ENCODE results near the gene OSBPL10. TPM values are rescaled to one million over a fixed set of nuclear protein-coding genes. Genes with fewer than 3 reads are reported as not detected.

OSBPL10 gene
- total RNA-seq, 1 experiment from 2014 or later = 48.0 TPM

GRCh38 chr3:31714495-31715280 is 266.4 kb downstream of the OSBPL10 start:
- no peak for TF ChIP-seq EZH2phosphoT487 (IDR thresholded peaks at IDR 0.05; ENCODE audit: borderline replicate concordance, low read length)
- no peak for TF ChIP-seq EZH2 (IDR thresholded peaks at IDR 0.05; ENCODE audit: low read length, unreplicated experiment)
- TF ChIP-seq CTCF (conservative IDR thresholded peaks at IDR 0.05; ENCODE audit: low read depth, low read length) = no peak
- Histone ChIP-seq H4K20me1 (ENCODE audit: low read length) (no peaks in the 10 kb centered on the region), H3K9ac (ENCODE audit: low read length) (no peak overlapping the region), H3K9me2 (replicated peaks; ENCODE audit: low read length) (no peaks in the 10 kb centered on the region), H3K4me2 (ENCODE audit: low read length) (no peak overlapping the region), H3F3A (ENCODE audit: low read length, unreplicated experiment) (no peaks in the 10 kb centered on the region), H3K4me3 (ENCODE audit: low read length) (no peak overlapping the region), H3K9me3 (ENCODE audit: low read length) (no peaks in the 10 kb centered on the region), H2AFZ (ENCODE audit: low read length) (no peak overlapping the region), H3K27ac (ENCODE audit: low read length) (no peak overlapping the region), H3K36me3 (ENCODE audit: low read depth, low read length) (0 out of 2 replicates have a peak, but pooled peaks cover 2% of the 10 kb centered on the region), H3K4me1 (ENCODE audit: insufficient read depth, low read length) (peaks cover 5% of the 10 kb centered on the region; the same call in 1 of the 2 replicates), H3K27me3 (ENCODE audit: low read length) (no peaks in the 10 kb centered on the region), H3K79me2 (ENCODE audit: low read length) (no peaks in the 10 kb centered on the region)
- intact Hi-C loops (cut with micrococcal nuclease) = no loop called here
- no TSS peak for BruUV-seq (replicated peaks)
- DNase-seq (no peak), ATAC-seq (no peak)
- ChIA-PET POLR2A (ENCODE audit: unreplicated experiment) (no interaction called here), CTCF (no interaction called here)

- Histone ChIP-seq H3K9ac (ENCODE audit: low read length) (no peak overlapping the region), H3K27me3 (ENCODE audit: low read length) (no peaks in the 10 kb centered on the region), H2AFZ (ENCODE audit: low read length) (no peak overlapping the region), H3K4me2 (ENCODE audit: low read length) (no peak overlapping the region), H3K27ac (ENCODE audit: low read length) (no peak overlapping the region), H3K4me3 (ENCODE audit: low read length) (no peak overlapping the region), H3K36me3 (ENCODE audit: low read depth, low read length) (no peaks in the 10 kb centered on the region), H3F3A (ENCODE audit: low read length, unreplicated experiment) (no peaks in the 10 kb centered on the region), H3K9me3 (ENCODE audit: low read length) (no peaks in the 10 kb centered on the region), H3K4me1 (ENCODE audit: insufficient read depth, low read length) (peaks cover 5% of the 10 kb centered on the region; the same call in 1 of the 2 replicates), H3K79me2 (ENCODE audit: low read length) (no peaks in the 10 kb centered on the region), H4K20me1 (ENCODE audit: low read length) (no peaks in the 10 kb centered on the region), H3K9me2 (replicated peaks; ENCODE audit: low read length) (no peaks in the 10 kb centered on the region)
- BruUV-seq (replicated peaks) = no TSS peak
- TF ChIP-seq EZH2 (IDR thresholded peaks at IDR 0.05; ENCODE audit: low read length, unreplicated experiment) = no peak
- no peak for TF ChIP-seq CTCF (conservative IDR thresholded peaks at IDR 0.05; ENCODE audit: low read depth, low read length)
- no peak for TF ChIP-seq EZH2phosphoT487 (IDR thresholded peaks at IDR 0.05; ENCODE audit: borderline replicate concordance, low read length)
- ChIA-PET CTCF (no interaction called here), POLR2A (ENCODE audit: unreplicated experiment) (no interaction called here)
- no peak for DNase-seq
- intact Hi-C loops (cut with micrococcal nuclease) = no loop called here
- no peak for ATAC-seq
These were observed 267.2 kb downstream of the OSBPL10 start for GRCh38 chr3:31713816-31714215.

- Histone ChIP-seq H3K27ac (ENCODE audit: low read length) (no peak overlapping the region), H3K4me3 (ENCODE audit: low read length) (no peak overlapping the region), H3K4me2 (ENCODE audit: low read length) (no peak overlapping the region), H3K9me3 (ENCODE audit: low read length) (no peaks in the 10 kb centered on the region), H3K27me3 (ENCODE audit: low read length) (no peaks in the 10 kb centered on the region), H3K4me1 (ENCODE audit: insufficient read depth, low read length) (peaks cover 1% of the 10 kb centered on the region), H3K9me2 (replicated peaks; ENCODE audit: low read length) (no peaks in the 10 kb centered on the region), H3K36me3 (ENCODE audit: low read depth, low read length) (no peaks in the 10 kb centered on the region), H3K9ac (ENCODE audit: low read length) (no peak overlapping the region), H3F3A (ENCODE audit: low read length, unreplicated experiment) (no peaks in the 10 kb centered on the region), H3K79me2 (ENCODE audit: low read length) (no peaks in the 10 kb centered on the region), H2AFZ (ENCODE audit: low read length) (no peak overlapping the region), H4K20me1 (ENCODE audit: low read length) (no peaks in the 10 kb centered on the region)
- TF ChIP-seq EZH2phosphoT487 (IDR thresholded peaks at IDR 0.05; ENCODE audit: borderline replicate concordance, low read length) (no peak), CTCF (conservative IDR thresholded peaks at IDR 0.05; ENCODE audit: low read depth, low read length) (no peak), EZH2 (IDR thresholded peaks at IDR 0.05; ENCODE audit: low read length, unreplicated experiment) (no peak)
- ATAC-seq (no peak), DNase-seq (no peak)
- POLR2A ChIA-PET (ENCODE audit: unreplicated experiment) = no interaction called here
- no TSS peak for BruUV-seq (replicated peaks)
- CTCF ChIA-PET = no interaction called here
- intact Hi-C loops (cut with micrococcal nuclease) = no loop called here
These were observed 270.8 kb downstream of the OSBPL10 start for GRCh38 chr3:31710123-31710803.

All from PC-3 (cell line).